ENCODE data around the gene FITM1.

DNA sequence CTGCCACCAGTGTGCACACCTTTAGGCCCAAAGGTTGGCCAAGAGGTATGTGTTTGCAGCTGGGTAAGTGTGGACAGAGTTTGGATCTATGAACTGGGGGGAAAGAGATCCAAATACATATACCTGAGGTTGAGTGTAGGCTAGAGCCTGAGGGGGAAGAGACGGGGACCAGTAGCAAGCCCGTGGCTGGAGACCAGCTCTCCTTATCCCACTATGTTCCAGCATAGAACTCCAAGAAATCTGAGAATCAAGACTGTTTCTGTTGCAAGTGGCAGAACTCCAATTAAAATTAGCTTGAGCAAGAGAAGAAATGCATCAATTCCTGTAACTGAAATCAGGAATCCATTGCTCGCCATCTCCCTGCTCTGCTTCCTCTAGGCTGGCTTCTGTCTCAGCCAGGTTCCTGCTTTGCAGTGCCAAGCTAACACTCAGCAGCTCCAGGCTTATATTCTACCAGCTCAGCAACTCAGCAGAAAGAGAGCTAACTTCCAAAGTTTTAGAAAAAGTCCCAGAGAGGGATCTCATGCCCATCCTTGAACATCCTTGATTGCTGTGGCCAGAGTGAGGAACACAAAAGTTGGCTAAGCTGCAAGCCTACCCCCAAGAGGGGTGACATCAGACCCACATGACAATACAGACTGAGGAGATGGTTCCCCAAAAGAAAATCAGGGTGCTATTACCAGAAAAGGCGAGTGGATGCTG is 37.8 kb upstream of the FITM1 start:
- TF ChIP-seq POLR2AphosphoS5 (IDR thresholded peaks at IDR 0.05; ENCODE audit: borderline replicate concordance, low read depth, low read length) (no peak), EZH2 (IDR thresholded peaks at IDR 0.05) (no peak), FOXP2 (optimal IDR thresholded peaks at IDR 0.05; ENCODE audit: control extremely low read depth, extremely low read length, insufficient read depth) (no peak)

Measured in SK-N-MC (cell line).